MCF 10A (cell line): ENCODE measurements around the gene MYO5C. TPM values are rescaled to one million over a fixed set of nuclear protein-coding genes. Genes with fewer than 3 reads are reported as not detected.
A peak's percentile ranks its signal among the peaks of the same experiment; 100 is the strongest.

Experiments
- BruUV-seq: library from RNA; stranded (reverse); fragments of 400-500 nt; replicated peaks from 2 replicates; lab custom pipeline; 2021; lab: Mats Ljungman, UMichigan
- CTCF ChIA-PET: fragments of 300-600 bp; sonication (Branson Sonifier 250); formaldehyde crosslinking; extraction: SDS; loops from one replicate; lab custom pipeline; 2021; ENCODE audit warnings: antibody characterized with exemption, inconsistent platforms; lab: Yijun Ruan, JAX
- POLR2A ChIA-PET: fragments of 300-600, 350-650 bp; sonication (Branson Sonifier 250); formaldehyde crosslinking; extraction: SDS; loops from one replicate; lab custom pipeline; 2020; ENCODE audit warnings: antibody characterized with exemption, inconsistent platforms; lab: Yijun Ruan, JAX
- DNase-seq: peaks from one replicate; pipeline ENCODE4 v3.0.0-alpha.2; 2018; ENCODE audit not compliant: unreplicated experiment
- H3K27ac Mint-ChIP-seq: one replicate; pipeline ENCODE4 v1.8.0; 2022; ENCODE audit warnings: mild to moderate bottlenecking, low read depth, mixed read lengths; ENCODE audit not compliant: unreplicated experiment
- H3K27me3 Mint-ChIP-seq: one replicate; pipeline ENCODE4 v1.8.0; 2022; ENCODE audit warnings: mixed read lengths; ENCODE audit not compliant: insufficient read depth, unreplicated experiment
- H3K36me3 Mint-ChIP-seq: one replicate; pipeline ENCODE4 v1.8.0; 2022; ENCODE audit warnings: mild to moderate bottlenecking, moderate library complexity, mixed read lengths; ENCODE audit not compliant: insufficient read depth, unreplicated experiment
- H3K4me1 Mint-ChIP-seq: one replicate; pipeline ENCODE4 v1.8.0; 2022; ENCODE audit warnings: mixed read lengths; ENCODE audit not compliant: insufficient read depth, unreplicated experiment
- H3K4me3 Mint-ChIP-seq: one replicate; pipeline ENCODE4 v1.8.0; 2022; ENCODE audit warnings: mild to moderate bottlenecking, moderate library complexity, mixed read lengths; ENCODE audit not compliant: unreplicated experiment
- H3K9me3 Mint-ChIP-seq: one replicate; pipeline ENCODE4 v1.8.0; 2022; ENCODE audit warnings: mixed read lengths; ENCODE audit not compliant: unreplicated experiment
- CTCF ChIP-seq: fragments of 200-600 bp; IDR thresholded peaks from one replicate; pipeline ENCODE4 v1.8.0; 2022; ENCODE audit warnings: antibody characterized with exemption, mild to moderate bottlenecking; ENCODE audit not compliant: unreplicated experiment
- intact Hi-C: fragments of 100-400 bp; cut with micrococcal nuclease; formaldehyde crosslinking; loops from 2 replicates; pipeline ENCODE4 v1.14.1; 2022
- total RNA-seq: library from RNA; stranded (reverse); gene quantifications from 2 replicates; pipeline ENCODE4 v1.2.3, GENCODE V29; 2022

MYO5C gene
- total RNA-seq, 1 experiment from 2014 or later: 29.4 TPM

DNA sequence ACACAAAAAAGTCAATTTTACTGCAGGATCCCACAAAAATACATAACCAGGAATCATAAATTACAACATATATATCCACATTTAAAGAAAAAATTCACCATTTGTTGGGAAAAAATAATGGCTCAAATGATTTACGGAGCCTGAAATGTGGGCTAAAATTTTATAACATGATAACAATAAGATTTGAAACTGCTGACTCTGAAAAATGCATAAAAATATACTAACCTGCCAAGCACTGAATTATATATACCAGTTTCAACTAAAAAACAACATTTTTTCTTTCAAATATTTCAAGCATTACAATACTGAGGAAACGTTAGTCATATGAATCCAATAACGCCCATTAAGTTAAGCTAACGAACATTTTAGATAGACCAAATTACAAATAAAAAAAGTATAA is 12.2 kb upstream of the MYO5C start:
- ChIA-PET CTCF (no interaction called here), POLR2A (interaction anchor here (0.8 kb wide), 1 partner anchor 12 kb away, joined by 3 read pairs; the partner anchor contains the start of gene MYO5C)
- Mint-ChIP-seq H3K27ac (no peak overlapping the region), H3K27me3 (no peaks in the 10 kb centered on the region), H3K36me3 (no peaks in the 10 kb centered on the region), H3K9me3 (peaks cover 8% of the 10 kb centered on the region), H3K4me3 (no peak overlapping the region), H3K4me1 (peaks cover 4% of the 10 kb centered on the region)
- intact Hi-C loops: no loop called here
- BruUV-seq: no TSS peak
- TF ChIP-seq CTCF: no peak
- DNase-seq: no peak

GRCh38 chr15:52306270-52306669 is 10.7 kb upstream of the MYO5C start:
- ChIA-PET CTCF (interaction anchor here (0.9 kb wide), 1 partner anchor 25 kb away, joined by 3 read pairs; no protein-coding TSS in a partner anchor), POLR2A (interaction anchor here (0.9 to 1.9 kb wide), 2 partner anchors 12 to 19 kb away, joined by 3 to 7 read pairs; no protein-coding TSS in a partner anchor)
- Mint-ChIP-seq H3K9me3 (peaks cover 8% of the 10 kb centered on the region), H3K27ac (no peak overlapping the region), H3K36me3 (no peaks in the 10 kb centered on the region), H3K4me3 (no peak overlapping the region), H3K4me1 (peaks cover 4% of the 10 kb centered on the region), H3K27me3 (no peaks in the 10 kb centered on the region)
- BruUV-seq: no TSS peak
- peak; percentile 64 for DNase-seq
- no peak for TF ChIP-seq CTCF
- intact Hi-C loops: no loop called here

- DNase-seq: no peak
- peaks cover 4% of the 10 kb centered on the region for H3K4me1 Mint-ChIP-seq
- no peak overlapping the region for H3K4me3 Mint-ChIP-seq
- H3K27ac Mint-ChIP-seq: no peak overlapping the region
- no peak for TF ChIP-seq CTCF
- no peaks in the 10 kb centered on the region for H3K27me3 Mint-ChIP-seq
- BruUV-seq: no TSS peak
- H3K36me3 Mint-ChIP-seq: no peaks in the 10 kb centered on the region
- ChIA-PET POLR2A (interaction anchor here (1.5 to 1.6 kb wide), 2 partner anchors 8 to 12 kb away, joined by 6 to 7 read pairs; partner anchors contain the start of gene MYO5C), CTCF (interaction anchor here (0.6 to 1.3 kb wide), 7 partner anchors 9 to 48 kb away, joined by 3 to 4 read pairs (median 3); no protein-coding TSS in a partner anchor)
- H3K9me3 Mint-ChIP-seq: peaks cover 16% of the 10 kb centered on the region
- intact Hi-C loops: no loop called here
Observed at GRCh38 chr15:52303093-52303772, 7.6 kb upstream of the MYO5C start.

GRCh38 chr15:52301265-52301847 is 5.8 kb upstream of the MYO5C start:
- intact Hi-C loops: no loop called here
- POLR2A ChIA-PET: interaction anchor here (0.6 kb wide), 1 partner anchor 12 kb away, joined by 3 read pairs; no protein-coding TSS in a partner anchor
- H3K36me3 Mint-ChIP-seq: no peaks in the 10 kb centered on the region
- no peak overlapping the region for H3K4me3 Mint-ChIP-seq
- DNase-seq: no peak
- H3K27me3 Mint-ChIP-seq: no peaks in the 10 kb centered on the region
- TF ChIP-seq CTCF: no peak
- peaks cover 4% of the 10 kb centered on the region for H3K4me1 Mint-ChIP-seq
- no peak overlapping the region for H3K27ac Mint-ChIP-seq
- no TSS peak for BruUV-seq
- CTCF ChIA-PET: no interaction called here
- peaks cover 16% of the 10 kb centered on the region for H3K9me3 Mint-ChIP-seq
